GM12878 (cell line): ENCODE results near the gene TEDC1.

ENCODE experiments used
- CHD4 ChIP-seq: fragments of 200-600 bp; sonication (generic); IDR thresholded peaks from 2 replicates; pipeline ENCODE4 v1.6.1; 2016; ENCODE audit warnings: mild to moderate bottlenecking
- CREB1 ChIP-seq: IDR thresholded peaks from 2 replicates; pipeline ENCODE4 v1.6.1; 2012; ENCODE audit warnings: low read depth, mild to moderate bottlenecking, inconsistent platforms
- JUND ChIP-seq: IDR thresholded peaks from 2 replicates; pipeline ENCODE4 v1.6.1; 2012; ENCODE audit warnings: low read depth, mild to moderate bottlenecking, low read length, improper control_type of control experiment, moderate library complexity

DNA sequence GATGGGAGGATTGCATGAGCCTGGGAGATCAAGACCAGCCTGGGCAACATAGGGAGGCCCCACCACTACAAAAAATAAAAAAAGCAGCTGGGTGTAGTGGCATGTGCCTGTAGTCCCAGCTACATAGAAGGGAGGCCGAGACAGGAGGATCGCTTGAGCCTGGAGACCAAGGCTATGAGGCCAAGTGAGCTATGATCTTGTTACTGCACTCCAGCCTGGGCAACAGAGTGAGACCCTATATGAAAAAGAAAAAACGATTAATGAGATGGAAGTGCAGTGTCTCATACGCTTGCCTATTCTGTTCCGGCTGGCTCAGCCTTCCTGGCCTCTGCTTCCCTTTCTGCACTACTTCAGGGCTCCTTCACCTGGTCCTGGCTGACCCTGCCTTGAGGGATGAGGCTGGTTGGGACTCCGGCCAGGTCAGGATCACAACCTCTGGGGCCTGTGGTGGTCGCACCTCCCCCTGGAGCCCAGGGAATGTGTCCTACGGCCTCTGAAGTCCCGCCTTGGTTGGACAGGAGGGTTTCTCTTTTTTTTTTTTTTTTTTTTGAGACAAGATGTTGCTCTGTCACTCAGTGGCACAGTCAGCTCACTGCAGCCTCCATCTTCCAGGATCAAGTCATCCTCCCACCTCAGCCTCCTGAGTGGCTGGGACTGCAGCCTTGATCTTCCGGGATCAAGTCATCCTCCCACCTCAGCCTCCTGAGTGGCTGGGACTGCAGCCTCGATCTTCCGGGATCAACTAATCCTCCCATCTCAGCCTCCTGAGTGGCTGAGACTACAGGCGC, 10.7 kb downstream of the TEDC1 start:
- TF ChIP-seq CREB1 (no peak), JUND (no peak), CHD4 (no peak)
